Measurements from ENCODE around the gene ASB2.

Gene ASB2

DNA sequence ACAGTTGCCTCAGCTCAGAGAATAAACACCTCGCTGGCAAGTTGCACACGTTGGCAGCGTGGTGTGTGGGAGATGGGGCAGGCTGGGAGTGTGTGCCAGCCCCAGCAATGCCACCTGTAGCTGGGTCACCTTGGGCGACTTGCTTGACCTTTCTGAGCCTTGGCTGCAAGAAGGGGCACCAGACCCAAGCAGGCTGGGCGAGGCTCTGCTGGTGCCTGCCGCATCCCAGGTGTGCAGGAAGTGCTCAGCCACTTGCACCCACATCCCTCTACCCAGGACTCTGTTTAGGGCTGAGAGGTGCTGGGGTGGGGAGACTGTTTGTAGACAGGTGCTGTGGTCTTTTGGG lies 48.6 kb downstream of the ASB2 start:
- Histone ChIP-seq H3K27me3 (replicated peaks in 2 of 5; ENCODE audit: control insufficient read depth in 4 of 5, insufficient read depth in 5 of 5, low read length in 4 of 5) (peaks cover 0 to 2% (median 0%) of the 10 kb centered on the region in 5 experiments), H3K4me3 (ENCODE audit: control insufficient read depth in 1 of 7, extremely low read depth in 1 of 7, insufficient read depth in 4 of 7, low read depth in 2 of 7, low read length in 6 of 7) (no peak overlapping the region), H3K27ac (ENCODE audit: insufficient read depth in 1 of 2, low read depth in 1 of 2, low read length in 2 of 2, poor library complexity in 1 of 2, severe bottlenecking in 2 of 2) (no peak overlapping the region), H3K9me3 (ENCODE audit: control extremely low read depth in 1 of 5, control insufficient read depth in 4 of 5, insufficient read depth in 2 of 5, low read depth in 1 of 5, low read length in 4 of 5) (no peaks in the 10 kb centered on the region), H3K36me3 (ENCODE audit: control insufficient read depth in 4 of 4, insufficient read depth in 4 of 4, low read length in 3 of 4) (no peaks in the 10 kb centered on the region), H3K4me1 (ENCODE audit: control extremely low read depth in 1 of 4, control insufficient read depth in 4 of 4, insufficient read depth in 4 of 4, low read length in 3 of 4) (no peaks in the 10 kb centered on the region)
- WGBS (ENCODE audit: insufficient coverage) = 77% methylated on average over 3 of the region's 6 CpGs
- ChIA-PET POLR2A (interaction anchor here (0.6 kb wide), 1 partner anchor 95 kb away, joined by 3 read pairs; no protein-coding TSS in a partner anchor), CTCF (interaction anchor here (1.4 kb wide), 1 partner anchor 12 kb away, joined by 3 read pairs; no protein-coding TSS in a partner anchor)
- DNase-seq = no peak

GRCh38 chr14:93926873-93927799 lies 49.2 kb downstream of the ASB2 start, which contains the start of gene FAM181A:
Gene FAM181A, plus strand, starts transcription at chr14:93927344. Its CDS starts 942 bp downstream, at chr14:93928286.
- Histone ChIP-seq H3K4me3 (ENCODE audit: control insufficient read depth in 1 of 7, extremely low read depth in 1 of 7, insufficient read depth in 4 of 7, low read depth in 2 of 7, low read length in 6 of 7) (no peak within 1 kb of the TSS), H3K36me3 (ENCODE audit: control insufficient read depth in 4 of 4, insufficient read depth in 4 of 4, low read length in 3 of 4) (no peaks in the 10 kb centered on the region), H3K9me3 (ENCODE audit: control extremely low read depth in 1 of 5, control insufficient read depth in 4 of 5, insufficient read depth in 2 of 5, low read depth in 1 of 5, low read length in 4 of 5) (no peaks in the 10 kb centered on the region), H3K27ac (ENCODE audit: insufficient read depth in 1 of 2, low read depth in 1 of 2, low read length in 2 of 2, poor library complexity in 1 of 2, severe bottlenecking in 2 of 2) (no peak within 1 kb of the TSS), H3K27me3 (replicated peaks in 2 of 5; ENCODE audit: control insufficient read depth in 4 of 5, insufficient read depth in 5 of 5, low read length in 4 of 5) (peaks cover 0 to 2% (median 0%) of the 10 kb centered on the region in 5 experiments), H3K4me1 (ENCODE audit: control extremely low read depth in 1 of 4, control insufficient read depth in 4 of 4, insufficient read depth in 4 of 4, low read length in 3 of 4) (no peaks in the 10 kb centered on the region)
- CTCF ChIA-PET = interaction anchor here (1.4 kb wide), 1 partner anchor 12 kb away, joined by 3 read pairs; no protein-coding TSS in a partner anchor
- WGBS (ENCODE audit: insufficient coverage) = 88% methylated on average over 24 of the region's 38 CpGs
- POLR2A ChIA-PET = interaction anchor here (0.6 kb wide), 1 partner anchor 96 kb away, joined by 3 read pairs; no protein-coding TSS in a partner anchor
- DNase-seq = no peak

DNA sequence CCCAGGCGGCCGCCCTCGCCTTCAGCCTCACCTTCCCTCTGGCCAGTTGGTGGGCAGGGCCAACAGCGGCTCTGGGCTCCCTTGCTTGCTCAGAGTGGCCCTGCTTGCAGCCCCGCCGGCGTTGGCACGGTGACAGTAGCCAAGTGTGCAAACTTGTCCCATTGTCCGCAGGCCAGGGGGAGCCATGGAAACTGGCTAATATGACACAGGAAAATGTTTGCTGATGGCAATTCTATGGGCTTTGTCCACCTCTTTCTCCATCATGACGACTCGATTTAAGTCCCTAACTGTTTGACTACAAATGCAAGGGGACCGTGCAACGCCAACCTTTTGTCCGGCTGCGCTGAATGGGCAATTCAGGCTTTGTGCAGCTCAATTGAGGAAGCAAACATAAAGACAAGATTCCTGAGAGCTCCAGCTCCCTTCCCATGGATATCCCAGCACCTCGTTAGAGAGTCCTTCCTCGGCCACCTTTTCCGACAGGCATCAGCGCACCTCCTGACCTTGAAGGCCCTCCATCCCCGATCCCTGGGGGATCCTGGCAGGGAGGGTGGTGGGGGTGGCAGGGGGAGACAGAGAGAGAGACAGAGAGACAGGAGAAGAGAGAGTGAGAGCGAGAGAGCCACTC lies 50.0 kb downstream of the ASB2 start:
- POLR2A ChIA-PET = no interaction called here
- no peaks in the 10 kb centered on the region for H3K9me3 ChIP-seq (ENCODE audit: control extremely low read depth in 1 of 5, control insufficient read depth in 4 of 5, insufficient read depth in 2 of 5, low read depth in 1 of 5, low read length in 4 of 5)
- H3K4me3 ChIP-seq (ENCODE audit: control insufficient read depth in 1 of 7, extremely low read depth in 1 of 7, insufficient read depth in 4 of 7, low read depth in 2 of 7, low read length in 6 of 7) = no peak overlapping the region
- no peak for DNase-seq
- H3K27me3 ChIP-seq (replicated peaks in 2 of 5; ENCODE audit: control insufficient read depth in 4 of 5, insufficient read depth in 5 of 5, low read length in 4 of 5) = peaks cover 0 to 2% (median 0%) of the 10 kb centered on the region in 5 experiments
- WGBS (ENCODE audit: insufficient coverage) = over 99% methylated on average over 18 of the region's 21 CpGs
- CTCF ChIA-PET = no interaction called here
- no peak overlapping the region for H3K27ac ChIP-seq (ENCODE audit: insufficient read depth in 1 of 2, low read depth in 1 of 2, low read length in 2 of 2, poor library complexity in 1 of 2, severe bottlenecking in 2 of 2)
- no peaks in the 10 kb centered on the region for H3K4me1 ChIP-seq (ENCODE audit: control extremely low read depth in 1 of 4, control insufficient read depth in 4 of 4, insufficient read depth in 4 of 4, low read length in 3 of 4)
- H3K36me3 ChIP-seq (ENCODE audit: control insufficient read depth in 4 of 4, insufficient read depth in 4 of 4, low read length in 3 of 4) = no peaks in the 10 kb centered on the region

GRCh38 chr14:93925374-93925895 lies 50.9 kb downstream of the ASB2 start:
- no peaks in the 10 kb centered on the region for H3K9me3 ChIP-seq (ENCODE audit: control extremely low read depth in 1 of 5, control insufficient read depth in 4 of 5, insufficient read depth in 2 of 5, low read depth in 1 of 5, low read length in 4 of 5)
- no peak overlapping the region for H3K27ac ChIP-seq (ENCODE audit: insufficient read depth in 1 of 2, low read depth in 1 of 2, low read length in 2 of 2, poor library complexity in 1 of 2, severe bottlenecking in 2 of 2)
- no peaks in the 10 kb centered on the region for H3K36me3 ChIP-seq (ENCODE audit: control insufficient read depth in 4 of 4, insufficient read depth in 4 of 4, low read length in 3 of 4)
- POLR2A ChIA-PET = no interaction called here
- CTCF ChIA-PET = interaction anchor here (0.9 to 1.6 kb wide), 2 partner anchors 14 to 21 kb away, joined by 3 read pairs; no protein-coding TSS in a partner anchor
- no peaks in the 10 kb centered on the region for H3K4me1 ChIP-seq (ENCODE audit: control extremely low read depth in 1 of 4, control insufficient read depth in 4 of 4, insufficient read depth in 4 of 4, low read length in 3 of 4)
- H3K27me3 ChIP-seq (replicated peaks in 2 of 5; ENCODE audit: control insufficient read depth in 4 of 5, insufficient read depth in 5 of 5, low read length in 4 of 5) = peaks cover 0 to 2% (median 0%) of the 10 kb centered on the region in 5 experiments
- DNase-seq = no peak
- no peak overlapping the region for H3K4me3 ChIP-seq (ENCODE audit: control insufficient read depth in 1 of 7, extremely low read depth in 1 of 7, insufficient read depth in 4 of 7, low read depth in 2 of 7, low read length in 6 of 7)
- WGBS (ENCODE audit: insufficient coverage) = 99% methylated on average over 12 of the region's 13 CpGs

- no peak overlapping the region for H3K27ac ChIP-seq (ENCODE audit: insufficient read depth in 1 of 2, low read depth in 1 of 2, low read length in 2 of 2, poor library complexity in 1 of 2, severe bottlenecking in 2 of 2)
- CTCF ChIA-PET = interaction anchor here (0.7 to 1.6 kb wide), 3 partner anchors 12 to 20 kb away, joined by 3 read pairs; no protein-coding TSS in a partner anchor
- 98% methylated on average over 13 of the region's 14 CpGs for WGBS (ENCODE audit: insufficient coverage)
- H3K9me3 ChIP-seq (ENCODE audit: control extremely low read depth in 1 of 5, control insufficient read depth in 4 of 5, insufficient read depth in 2 of 5, low read depth in 1 of 5, low read length in 4 of 5) = no peaks in the 10 kb centered on the region
- POLR2A ChIA-PET = no interaction called here
- no peak for DNase-seq
- H3K4me3 ChIP-seq (ENCODE audit: control insufficient read depth in 1 of 7, extremely low read depth in 1 of 7, insufficient read depth in 4 of 7, low read depth in 2 of 7, low read length in 6 of 7) = no peak overlapping the region
- H3K4me1 ChIP-seq (ENCODE audit: control extremely low read depth in 1 of 4, control insufficient read depth in 4 of 4, insufficient read depth in 4 of 4, low read length in 3 of 4) = no peaks in the 10 kb centered on the region
- no peaks in the 10 kb centered on the region for H3K36me3 ChIP-seq (ENCODE audit: control insufficient read depth in 4 of 4, insufficient read depth in 4 of 4, low read length in 3 of 4)
- H3K27me3 ChIP-seq (replicated peaks in 2 of 5; ENCODE audit: control insufficient read depth in 4 of 5, insufficient read depth in 5 of 5, low read length in 4 of 5) = peaks cover 0 to 2% (median 0%) of the 10 kb centered on the region in 5 experiments
Measured at GRCh38 chr14:93924592-93925355, 51.6 kb downstream of the ASB2 start.

DNA sequence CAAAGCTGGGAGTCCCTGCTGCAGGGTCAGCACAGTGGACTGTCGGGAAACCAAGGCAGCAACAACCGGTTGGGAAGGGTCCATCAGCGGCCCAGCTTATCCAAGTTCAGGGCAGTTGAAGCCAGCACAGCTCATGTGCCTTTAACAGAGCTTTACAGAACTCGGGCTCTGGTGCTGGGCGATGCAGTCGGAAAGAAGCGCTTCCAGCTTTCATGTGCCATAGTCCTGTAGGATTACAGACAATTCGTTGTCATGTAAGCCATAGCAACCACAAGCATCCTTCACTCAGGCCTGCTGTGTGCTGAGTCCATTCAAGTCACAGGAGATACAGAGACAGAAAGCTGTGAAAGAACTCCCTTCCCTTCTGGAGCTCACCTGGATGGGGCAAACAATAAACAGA lies 52.7 kb downstream of the ASB2 start:
- Histone ChIP-seq H3K9me3 (ENCODE audit: control extremely low read depth in 1 of 5, control insufficient read depth in 4 of 5, insufficient read depth in 2 of 5, low read depth in 1 of 5, low read length in 4 of 5) (peaks cover 0 to 6% (median 0%) of the 10 kb centered on the region in 5 experiments), H3K27me3 (replicated peaks in 2 of 5; ENCODE audit: control insufficient read depth in 4 of 5, insufficient read depth in 5 of 5, low read length in 4 of 5) (no peaks in the 10 kb centered on the region), H3K36me3 (ENCODE audit: control insufficient read depth in 4 of 4, insufficient read depth in 4 of 4, low read length in 3 of 4) (no peaks in the 10 kb centered on the region), H3K4me3 (ENCODE audit: control insufficient read depth in 1 of 7, extremely low read depth in 1 of 7, insufficient read depth in 4 of 7, low read depth in 2 of 7, low read length in 6 of 7) (no peak overlapping the region), H3K27ac (ENCODE audit: insufficient read depth in 1 of 2, low read depth in 1 of 2, low read length in 2 of 2, poor library complexity in 1 of 2, severe bottlenecking in 2 of 2) (no peak overlapping the region), H3K4me1 (ENCODE audit: control extremely low read depth in 1 of 4, control insufficient read depth in 4 of 4, insufficient read depth in 4 of 4, low read length in 3 of 4) (no peaks in the 10 kb centered on the region)
- ChIA-PET CTCF (interaction anchor here (1.3 kb wide), 1 partner anchor 9 kb away, joined by 4 read pairs; no protein-coding TSS in a partner anchor), POLR2A (no interaction called here)
- no peak for DNase-seq
- 80% methylated on average over 8 of the region's 8 CpGs for WGBS (ENCODE audit: insufficient coverage)
